Breast epithelium (tissue), 3 donors: ENCODE results near the gene STX18.

ENCODE experiments used
- POLR2A ChIP-seq: fragments of 450-650 bp; IDR thresholded peaks from one replicate; pipeline ENCODE4 v1.6.1; 2016; ENCODE audit warnings: antibody characterized with exemption, mild to moderate bottlenecking, moderate library complexity
- POLR2AphosphoS5 ChIP-seq, 3 donors: sonication (generic); formaldehyde crosslinking; IDR thresholded peaks; one replicate each; pipeline ENCODE4 v1.6.1; 2017; ENCODE audit warnings: antibody characterized with exemption in 3 of 3
- TF ChIP-seq, protein P1 (sequence below), 3 donors: fragments of 450-650 bp; IDR thresholded peaks; one replicate each; pipeline ENCODE4 v1.5.1; 2016 to 2017; ENCODE audit warnings: antibody characterized with exemption in 3 of 3, mild to moderate bottlenecking in 3 of 3, moderate library complexity in 3 of 3

GRCh38 chr4:4488405-4489404 lies 53.1 kb downstream of the STX18 start:
- TF ChIP-seq, protein P1, sequence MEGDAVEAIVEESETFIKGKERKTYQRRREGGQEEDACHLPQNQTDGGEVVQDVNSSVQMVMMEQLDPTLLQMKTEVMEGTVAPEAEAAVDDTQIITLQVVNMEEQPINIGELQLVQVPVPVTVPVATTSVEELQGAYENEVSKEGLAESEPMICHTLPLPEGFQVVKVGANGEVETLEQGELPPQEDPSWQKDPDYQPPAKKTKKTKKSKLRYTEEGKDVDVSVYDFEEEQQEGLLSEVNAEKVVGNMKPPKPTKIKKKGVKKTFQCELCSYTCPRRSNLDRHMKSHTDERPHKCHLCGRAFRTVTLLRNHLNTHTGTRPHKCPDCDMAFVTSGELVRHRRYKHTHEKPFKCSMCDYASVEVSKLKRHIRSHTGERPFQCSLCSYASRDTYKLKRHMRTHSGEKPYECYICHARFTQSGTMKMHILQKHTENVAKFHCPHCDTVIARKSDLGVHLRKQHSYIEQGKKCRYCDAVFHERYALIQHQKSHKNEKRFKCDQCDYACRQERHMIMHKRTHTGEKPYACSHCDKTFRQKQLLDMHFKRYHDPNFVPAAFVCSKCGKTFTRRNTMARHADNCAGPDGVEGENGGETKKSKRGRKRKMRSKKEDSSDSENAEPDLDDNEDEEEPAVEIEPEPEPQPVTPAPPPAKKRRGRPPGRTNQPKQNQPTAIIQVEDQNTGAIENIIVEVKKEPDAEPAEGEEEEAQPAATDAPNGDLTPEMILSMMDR (IDR thresholded peaks at IDR 0.05) = peak; percentile 38 to 79 (median 72)
- TF ChIP-seq POLR2A (no peak), POLR2AphosphoS5 (IDR thresholded peaks at IDR 0.05) (no peak)
